ENCODE results near the gene RPL36AL.

RPL36AL gene

DNA sequence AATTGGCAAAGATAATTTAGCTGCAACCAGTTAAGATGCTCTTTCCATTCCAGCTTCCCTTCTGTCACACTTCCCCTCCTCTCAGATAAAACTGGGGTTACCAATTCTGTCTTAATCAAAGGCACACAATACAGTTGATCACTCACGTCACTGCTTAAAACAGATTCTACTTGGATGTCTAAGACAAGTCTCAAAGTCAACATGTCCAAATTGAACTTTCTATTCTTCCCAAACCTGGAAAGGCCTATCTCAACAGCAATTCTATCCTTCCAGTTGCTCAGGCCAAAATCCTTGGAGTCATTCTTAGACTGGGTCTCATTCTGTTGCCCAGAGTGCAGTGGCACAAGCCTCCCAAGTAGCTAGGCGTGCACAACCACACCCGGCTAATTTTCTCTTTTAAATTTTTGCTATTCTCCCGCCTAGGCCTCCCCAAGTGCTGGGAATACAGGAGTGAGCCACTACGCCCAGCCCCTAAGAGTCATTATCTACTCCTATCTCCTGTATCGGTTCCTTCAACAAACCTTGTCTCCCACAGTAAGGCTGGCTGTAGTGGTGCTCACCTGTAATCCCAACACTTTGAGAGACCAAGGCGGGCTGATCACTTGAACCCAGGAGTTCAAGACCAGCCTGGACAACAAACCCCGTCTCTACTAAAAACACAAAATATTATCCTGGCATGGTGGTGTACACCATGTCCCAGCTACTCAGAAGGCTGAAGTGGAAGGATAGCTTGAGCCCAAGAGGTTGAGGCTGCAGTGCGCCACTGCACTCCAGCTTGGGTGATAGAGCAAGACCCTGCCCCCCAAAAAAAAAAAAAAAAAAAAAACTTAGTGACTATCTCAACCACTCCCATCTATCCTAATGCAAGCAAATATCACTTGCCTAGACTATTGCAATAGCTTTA is 39.0 kb downstream of the RPL36AL start:
- in situ Hi-C loops (cut with MboI; ENCODE audit: low sequenced_read_pairs) = no loop called here

DNA sequence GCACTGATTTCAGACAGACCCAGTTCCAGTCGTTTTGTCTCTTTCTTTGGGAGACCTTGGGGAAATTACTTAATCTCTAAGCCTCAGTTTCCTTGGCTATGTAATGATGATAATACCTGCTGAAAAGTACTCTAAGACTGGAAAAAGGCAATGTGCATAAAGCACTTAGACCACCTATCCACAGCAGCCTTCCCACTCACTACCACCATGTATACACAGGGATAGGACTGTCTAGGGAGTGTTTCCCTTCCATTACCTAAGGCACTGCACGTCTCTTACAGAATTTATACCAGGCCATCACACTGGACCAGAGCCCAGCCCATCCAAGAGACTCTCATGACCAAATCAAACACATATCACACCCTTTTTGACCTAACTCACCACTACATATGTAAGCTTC is 40.6 kb downstream of the RPL36AL start:
- in situ Hi-C loops (cut with MboI; ENCODE audit: low sequenced_read_pairs) = no loop called here

DNA sequence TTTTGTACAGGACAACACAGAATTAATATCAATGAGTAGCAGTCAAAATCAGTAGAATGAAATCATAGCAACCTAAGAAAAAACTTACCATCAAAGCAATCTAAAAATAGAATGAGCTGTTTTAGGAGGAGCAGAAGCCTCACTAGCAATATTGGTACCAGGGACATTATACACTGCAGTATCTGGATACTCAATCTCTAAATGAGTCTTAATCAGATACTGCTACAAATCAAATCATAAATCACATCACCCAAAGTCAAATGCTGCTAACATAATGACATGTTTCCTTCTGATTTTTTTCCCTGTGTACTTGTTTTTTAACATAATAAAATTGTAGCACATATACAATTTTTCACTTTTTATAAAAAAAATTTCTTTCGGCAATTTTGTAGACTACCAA is 42.3 kb downstream of the RPL36AL start:
- in situ Hi-C loops (cut with MboI; ENCODE audit: low sequenced_read_pairs) = no loop called here

GRCh38 chr14:49574038-49574437 is 46.4 kb downstream of the RPL36AL start:
- in situ Hi-C loops (cut with MboI; ENCODE audit: low sequenced_read_pairs) = no loop called here

GRCh38 chr14:49569281-49569680 is 51.1 kb downstream of the RPL36AL start:
- in situ Hi-C loops (cut with MboI; ENCODE audit: low sequenced_read_pairs) = no loop called here
